Coronary artery (tissue), 2 donors: ENCODE data around the gene CCND3.

Source experiments
- DNase-seq: peaks from one replicate; pipeline ENCODE4 v3.0.0-alpha.2; 2017; ENCODE audit warnings: low spot score
- H3K27ac ChIP-seq, 2 donors: fragments of 200-600 bp; sonication (generic); one replicate each; pipeline ENCODE4 v1.5.1; 2016 to 2019
- H3K4me3 ChIP-seq: fragments of 200-600 bp; sonication (generic); 2 replicates; pipeline ENCODE4 v1.5.1; 2016; ENCODE audit warnings: mild to moderate bottlenecking, moderate library complexity
- CTCF ChIP-seq: fragments of 200-600 bp; sonication (generic); IDR thresholded peaks from one replicate; pipeline ENCODE4 v1.5.1; 2019; ENCODE audit warnings: antibody characterized with exemption

The CCND3 gene

GRCh38 chr6:41972826-41973225, 31.2 kb upstream of the CCND3 start:
- TF ChIP-seq CTCF = no peak
- H3K27ac ChIP-seq = no peak overlapping the region
- H3K4me3 ChIP-seq = no peak overlapping the region
- DNase-seq = no peak

GRCh38 chr6:41970436-41970846, 28.8 kb upstream of the CCND3 start:
- no peak for DNase-seq
- no peak overlapping the region for H3K27ac ChIP-seq
- TF ChIP-seq CTCF = no peak

GRCh38 chr6:41967312-41968287, 26.0 kb upstream of the CCND3 start:
- TF ChIP-seq CTCF = no peak
- H3K4me3 ChIP-seq = no peak overlapping the region
- no peak overlapping the region for H3K27ac ChIP-seq
- DNase-seq = no peak

More at GRCh38 chr6:41970436-41970846, 28.8 kb upstream of the CCND3 start:
- no peak overlapping the region for H3K4me3 ChIP-seq

- Histone ChIP-seq H3K27ac (no peak overlapping the region), H3K4me3 (no peak overlapping the region)
- no peak for DNase-seq
- TF ChIP-seq CTCF = no peak
These were observed 25.3 kb upstream of the CCND3 start for GRCh38 chr6:41966961-41967311.

- no peak overlapping the region for H3K4me3 ChIP-seq
- DNase-seq = no peak
- H3K27ac ChIP-seq = no peak overlapping the region
- no peak for TF ChIP-seq CTCF
These were observed 24.8 kb upstream of the CCND3 start for GRCh38 chr6:41966214-41966920.

- no peak for TF ChIP-seq CTCF
- no peak overlapping the region for H3K27ac ChIP-seq
- no peak for DNase-seq
- H3K4me3 ChIP-seq = no peak overlapping the region
These were observed 24.0 kb upstream of the CCND3 start for GRCh38 chr6:41965429-41966213.
